ENCODE measurements around the gene GDI1.
"Not testable (repeated sequence)": the region's sequence is repeated elsewhere in the genome, so short reads cannot be mapped to it uniquely, and the experiment has no call there.

The GDI1 gene

DNA sequence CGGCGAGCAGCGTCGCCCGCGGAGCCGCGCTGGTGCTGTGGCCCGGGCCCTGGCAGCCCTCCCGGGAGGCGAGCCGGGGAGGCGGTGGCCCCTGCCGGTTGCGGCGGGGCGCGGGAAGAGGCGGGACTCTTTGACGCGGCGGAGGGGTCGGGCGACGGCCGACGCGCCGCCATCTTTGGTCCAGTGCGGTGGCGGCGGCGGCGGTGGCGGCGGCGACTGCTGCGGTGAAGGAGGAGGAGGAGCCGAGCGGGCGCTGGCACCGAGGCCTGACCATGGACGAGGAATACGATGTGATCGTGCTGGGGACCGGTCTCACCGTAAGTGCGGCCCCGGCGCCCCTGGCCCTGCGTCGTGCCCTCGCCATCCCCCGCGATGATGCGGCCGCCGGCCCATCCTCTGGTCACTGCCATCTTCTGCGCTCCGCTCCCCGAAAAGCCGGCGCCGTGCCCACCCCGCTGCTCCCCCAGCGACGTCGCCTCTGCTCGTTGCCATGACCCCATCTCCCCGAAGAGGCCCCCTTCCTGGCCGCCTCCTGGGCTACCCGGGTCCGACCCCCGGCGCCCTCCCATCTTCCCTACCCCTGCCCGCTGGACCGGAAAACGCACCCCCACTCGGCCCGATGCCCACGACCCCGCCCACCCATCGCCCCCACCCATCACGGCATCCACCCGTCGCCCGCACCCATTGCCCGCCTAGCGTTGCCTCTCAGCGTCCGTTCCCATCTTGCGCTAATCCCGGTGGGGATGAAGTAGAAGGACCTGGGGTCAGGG lies at the start of gene GDI1:
GDI1 (plus strand) TSS at position 172 of the 770 bp plus-strand sequence; CDS start at position 273, 101 bp downstream.
- H3K4me3 ChIP-seq (ENCODE audit: low read depth, low read length) = peak within 1 kb of the TSS; percentile 50
- no peak within 1 kb of the TSS for H3K27ac ChIP-seq
- H3K4me2 ChIP-seq (ENCODE audit: low read length) = peak within 1 kb of the TSS; percentile 47
- H3K4me1 ChIP-seq = no peaks in the 10 kb centered on the region
- peak within 1 kb of the TSS; percentile 53 for H2AFZ ChIP-seq
- H3K9ac ChIP-seq = no peak within 1 kb of the TSS
- H3K36me3 ChIP-seq (ENCODE audit: control insufficient read depth, insufficient read depth, low read length) = no peaks in the 10 kb centered on the region
- TF ChIP-seq, protein P1, sequence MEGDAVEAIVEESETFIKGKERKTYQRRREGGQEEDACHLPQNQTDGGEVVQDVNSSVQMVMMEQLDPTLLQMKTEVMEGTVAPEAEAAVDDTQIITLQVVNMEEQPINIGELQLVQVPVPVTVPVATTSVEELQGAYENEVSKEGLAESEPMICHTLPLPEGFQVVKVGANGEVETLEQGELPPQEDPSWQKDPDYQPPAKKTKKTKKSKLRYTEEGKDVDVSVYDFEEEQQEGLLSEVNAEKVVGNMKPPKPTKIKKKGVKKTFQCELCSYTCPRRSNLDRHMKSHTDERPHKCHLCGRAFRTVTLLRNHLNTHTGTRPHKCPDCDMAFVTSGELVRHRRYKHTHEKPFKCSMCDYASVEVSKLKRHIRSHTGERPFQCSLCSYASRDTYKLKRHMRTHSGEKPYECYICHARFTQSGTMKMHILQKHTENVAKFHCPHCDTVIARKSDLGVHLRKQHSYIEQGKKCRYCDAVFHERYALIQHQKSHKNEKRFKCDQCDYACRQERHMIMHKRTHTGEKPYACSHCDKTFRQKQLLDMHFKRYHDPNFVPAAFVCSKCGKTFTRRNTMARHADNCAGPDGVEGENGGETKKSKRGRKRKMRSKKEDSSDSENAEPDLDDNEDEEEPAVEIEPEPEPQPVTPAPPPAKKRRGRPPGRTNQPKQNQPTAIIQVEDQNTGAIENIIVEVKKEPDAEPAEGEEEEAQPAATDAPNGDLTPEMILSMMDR (IDR thresholded peaks at IDR 0.05) = no peak
- peaks cover 6% of the 10 kb centered on the region for H3K79me2 ChIP-seq
- no peaks in the 10 kb centered on the region for H3K9me3 ChIP-seq (ENCODE audit: control insufficient read depth, low read length)
- no peaks in the 10 kb centered on the region for H3K27me3 ChIP-seq (ENCODE audit: control insufficient read depth, insufficient read depth, low read length)

DNA sequence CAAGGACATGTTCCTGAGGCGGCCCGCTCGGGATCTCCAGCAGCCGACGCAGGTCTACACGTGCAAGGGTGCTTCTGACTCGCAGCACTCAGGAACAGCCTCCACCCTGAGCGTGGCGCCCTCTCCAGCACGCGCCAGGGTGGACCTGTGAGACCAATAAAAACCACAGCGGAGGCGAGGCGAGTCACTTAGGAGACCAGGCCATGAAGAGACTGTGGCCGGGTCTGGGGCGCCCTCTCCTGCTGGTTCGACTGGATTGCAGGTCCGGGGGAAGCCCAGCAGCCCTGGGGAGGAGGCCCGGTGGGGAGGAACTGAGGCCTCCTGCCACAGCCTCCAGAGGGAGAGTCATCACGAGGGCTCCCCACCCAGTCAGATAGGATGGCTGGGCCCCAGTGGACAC lies 48.9 kb upstream of the GDI1 start:
- not testable (repeated sequence) for H3K27ac ChIP-seq; H3K4me1 ChIP-seq; H3K9ac ChIP-seq; H2AFZ ChIP-seq; H3K27me3 ChIP-seq (ENCODE audit: control insufficient read depth, insufficient read depth, low read length); H3K4me2 ChIP-seq (ENCODE audit: low read length); H3K9me3 ChIP-seq (ENCODE audit: control insufficient read depth, low read length); H3K4me3 ChIP-seq (ENCODE audit: low read depth, low read length); H3K36me3 ChIP-seq (ENCODE audit: control insufficient read depth, insufficient read depth, low read length); H3K79me2 ChIP-seq

DNA sequence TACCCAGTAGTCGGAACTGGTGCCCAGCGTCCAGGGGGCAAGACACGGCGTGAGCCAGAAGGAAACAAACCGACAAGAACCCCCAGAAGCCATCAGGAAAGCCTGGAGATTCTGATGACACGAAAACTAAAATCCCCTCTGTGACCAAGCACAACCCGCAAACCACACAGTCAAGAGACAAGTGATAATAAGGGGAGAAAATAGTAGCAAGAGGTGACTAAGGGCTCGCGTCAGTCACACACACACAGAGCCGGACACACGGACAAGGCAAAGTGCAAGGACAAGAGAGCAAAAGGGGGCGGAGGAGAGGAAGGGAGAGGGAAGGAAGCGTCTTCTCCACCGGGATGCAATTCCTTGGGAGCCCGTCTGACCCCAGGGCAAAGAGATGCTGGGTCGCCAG lies 48.3 kb upstream of the GDI1 start:
- not testable (repeated sequence) for H3K4me2 ChIP-seq (ENCODE audit: low read length); H2AFZ ChIP-seq; H3K9me3 ChIP-seq (ENCODE audit: control insufficient read depth, low read length); H3K36me3 ChIP-seq (ENCODE audit: control insufficient read depth, insufficient read depth, low read length); H3K4me1 ChIP-seq; H3K27ac ChIP-seq; H3K4me3 ChIP-seq (ENCODE audit: low read depth, low read length); H3K9ac ChIP-seq; H3K27me3 ChIP-seq (ENCODE audit: control insufficient read depth, insufficient read depth, low read length); H3K79me2 ChIP-seq

DNA sequence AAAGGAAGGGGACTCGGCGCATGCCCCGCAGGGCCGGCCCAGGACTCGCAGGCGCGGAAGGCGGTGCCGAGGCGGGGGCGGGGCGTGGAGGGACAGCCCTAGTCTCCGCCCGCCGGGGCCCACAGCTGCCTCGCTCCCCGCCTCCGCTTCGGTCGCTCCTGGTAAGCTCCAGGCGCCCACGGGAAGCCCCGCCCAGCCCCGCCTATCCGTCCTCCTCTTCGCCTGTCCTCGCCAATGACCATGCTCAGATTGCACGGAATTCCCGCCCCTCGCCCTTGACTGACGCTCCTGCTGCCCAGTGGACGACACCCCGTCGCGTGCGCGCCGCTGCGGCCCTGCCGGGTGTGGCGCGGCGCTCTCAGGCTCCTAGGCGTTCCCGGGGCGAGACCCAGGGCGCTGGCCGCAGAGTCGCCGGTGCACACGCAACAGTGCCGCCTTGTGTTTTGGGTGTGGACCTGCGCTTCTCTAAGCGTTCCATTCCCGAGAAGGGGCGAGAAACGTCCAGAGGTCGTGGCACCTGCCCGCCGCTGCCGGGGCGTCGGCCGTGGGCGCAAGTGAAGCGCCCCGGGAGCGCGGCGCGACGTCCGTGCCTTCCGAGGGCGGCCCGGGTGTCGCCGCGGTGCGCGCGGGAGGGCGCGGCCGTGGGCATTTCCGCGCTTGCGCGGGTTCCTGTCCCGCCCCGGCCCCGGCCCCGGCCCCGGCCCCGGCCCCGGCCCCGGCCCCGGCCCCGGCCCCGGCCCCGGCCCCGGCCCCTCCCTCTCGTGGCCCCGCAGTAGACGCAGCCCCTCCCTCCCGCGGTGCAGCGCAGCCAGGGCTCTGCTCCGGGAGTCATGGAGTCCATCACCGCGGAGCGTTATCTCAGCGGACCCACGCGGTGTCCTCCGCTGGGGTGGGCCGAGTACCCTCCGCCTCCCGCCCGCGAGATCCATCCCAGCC lies 46.9 kb upstream of the GDI1 start:
- H3K4me1 ChIP-seq; H3K79me2 ChIP-seq; H3K4me3 ChIP-seq (ENCODE audit: low read depth, low read length); H3K4me2 ChIP-seq (ENCODE audit: low read length); H3K9ac ChIP-seq; H2AFZ ChIP-seq; H3K36me3 ChIP-seq (ENCODE audit: control insufficient read depth, insufficient read depth, low read length); H3K9me3 ChIP-seq (ENCODE audit: control insufficient read depth, low read length); H3K27ac ChIP-seq; H3K27me3 ChIP-seq (ENCODE audit: control insufficient read depth, insufficient read depth, low read length): not testable (repeated sequence)

DNA sequence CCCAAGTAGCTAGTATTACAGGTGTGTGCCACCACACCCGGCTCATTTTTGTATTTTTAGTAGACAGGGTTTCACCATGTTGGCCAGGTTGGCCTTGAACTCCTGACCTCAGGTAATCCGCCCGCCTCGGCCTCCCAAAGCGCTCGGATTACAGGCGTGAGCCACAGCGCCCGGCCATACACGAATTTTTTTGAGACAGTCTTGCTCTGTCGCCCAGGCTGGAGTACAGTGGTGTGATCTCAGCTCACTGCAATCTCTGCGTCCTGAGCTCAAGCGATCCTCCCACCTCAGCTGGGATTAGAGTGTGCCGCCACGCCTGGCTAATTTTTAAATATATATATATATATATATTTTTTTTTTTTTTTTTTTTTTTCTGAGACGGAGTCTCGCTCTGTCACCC lies 40.6 kb upstream of the GDI1 start:
- H3K27ac ChIP-seq = not testable (repeated sequence)

DNA sequence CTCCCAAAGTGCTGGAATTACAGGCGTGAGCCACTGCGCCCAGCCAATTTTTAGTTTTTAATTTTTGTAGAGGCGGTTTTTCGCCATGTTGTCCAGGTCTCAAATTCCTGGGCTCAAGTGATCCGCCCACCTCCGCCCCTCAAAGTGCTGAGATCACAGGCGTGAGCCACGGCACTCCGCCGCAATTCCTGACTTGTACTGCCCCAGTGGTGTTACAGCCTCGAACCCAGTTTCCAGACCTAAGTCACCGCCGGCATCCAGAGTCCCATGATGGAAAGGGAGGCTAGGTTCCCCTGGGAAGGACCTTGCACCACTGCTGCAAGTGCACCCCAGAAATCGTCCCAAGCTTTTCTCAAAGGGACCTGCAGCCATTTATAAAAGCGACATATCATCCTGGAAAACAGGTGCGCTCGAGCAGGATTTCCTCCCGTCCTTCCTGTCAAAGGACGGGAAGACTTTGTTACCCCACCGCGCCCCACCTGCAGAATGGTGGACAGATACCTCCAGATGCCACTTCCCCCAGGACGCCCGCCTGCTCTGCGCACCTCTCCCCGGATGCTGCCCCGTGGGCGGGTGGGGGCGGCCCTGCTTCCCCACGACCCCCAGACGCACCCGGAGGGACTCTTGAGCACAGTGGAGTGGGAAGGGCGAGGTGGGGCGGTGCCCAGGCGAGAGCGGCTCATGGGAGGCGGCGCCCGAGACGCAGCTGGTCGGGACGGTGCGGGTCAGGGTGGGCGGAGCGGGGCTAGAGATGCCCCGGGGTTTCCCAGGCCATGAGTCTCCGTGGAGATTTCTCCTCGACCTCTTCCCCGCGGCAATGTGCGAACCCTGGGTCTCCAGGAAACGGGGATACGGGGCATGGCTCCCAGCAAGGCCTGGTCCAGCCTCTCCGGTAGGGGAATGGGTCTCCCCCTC lies 39.7 kb upstream of the GDI1 start:
- H3K9me3 ChIP-seq (ENCODE audit: control insufficient read depth, low read length) = no peaks in the 10 kb centered on the region
- peak overlapping the region; percentile 100 for H3K27ac ChIP-seq
- H3K79me2 ChIP-seq = no peaks in the 10 kb centered on the region
- no peaks in the 10 kb centered on the region for H3K27me3 ChIP-seq (ENCODE audit: control insufficient read depth, insufficient read depth, low read length)
- no peaks in the 10 kb centered on the region for H3K4me1 ChIP-seq
- no peaks in the 10 kb centered on the region for H3K36me3 ChIP-seq (ENCODE audit: control insufficient read depth, insufficient read depth, low read length)
- H2AFZ ChIP-seq = peak overlapping the region; percentile 84
- H3K4me3 ChIP-seq (ENCODE audit: low read depth, low read length) = peak overlapping the region; percentile 97
- no peak overlapping the region for H3K9ac ChIP-seq
- H3K4me2 ChIP-seq (ENCODE audit: low read length) = peak overlapping the region; percentile 83
- TF ChIP-seq, protein P1 (IDR thresholded peaks at IDR 0.05) = no peak

More for the DNA sequence above, 40.6 kb upstream of the GDI1 start:
- H3K9ac ChIP-seq; H3K4me3 ChIP-seq (ENCODE audit: low read depth, low read length); H3K27me3 ChIP-seq (ENCODE audit: control insufficient read depth, insufficient read depth, low read length); H2AFZ ChIP-seq; H3K4me1 ChIP-seq; H3K4me2 ChIP-seq (ENCODE audit: low read length); H3K9me3 ChIP-seq (ENCODE audit: control insufficient read depth, low read length); H3K36me3 ChIP-seq (ENCODE audit: control insufficient read depth, insufficient read depth, low read length); H3K79me2 ChIP-seq: not testable (repeated sequence)
